Measurements from ENCODE around the gene ATM. TPM values are rescaled to one million over a fixed set of nuclear protein-coding genes. Genes with fewer than 3 reads are reported as not detected.
A peak's percentile ranks its signal among the peaks of the same experiment; 100 is the strongest.

ATM gene
- total RNA-seq, 6 experiments from 2014 or later = 42.0 to 50.5 (median 47.3) TPM

DNA sequence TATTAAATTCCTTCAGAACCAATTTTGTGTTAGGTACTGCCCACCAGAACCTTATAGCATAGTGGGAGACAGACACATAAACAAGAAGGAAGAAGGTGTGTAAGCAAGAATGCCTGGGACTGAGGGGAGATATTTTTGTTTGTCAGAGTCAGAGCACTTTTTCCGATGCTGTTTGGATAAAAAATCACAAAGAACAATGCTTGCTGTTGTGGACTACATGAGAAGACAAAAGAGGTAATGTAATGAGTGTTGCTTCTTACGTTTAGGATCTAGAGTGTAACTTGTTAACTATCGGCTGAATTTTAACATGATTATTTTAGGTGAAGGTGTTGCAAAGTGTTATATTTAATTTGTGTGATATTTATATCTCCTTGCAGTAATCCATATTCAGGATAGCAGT, 84.9 kb downstream of the ATM start:
- Mint-ChIP-seq H3K27me3 (ENCODE audit: insufficient read depth) (peaks cover 1% of the 10 kb centered on the region; the same call in 1 of the 2 replicates), H3K4me1 (ENCODE audit: low read depth) (peaks cover 2% of the 10 kb centered on the region), H3K9me3 (no peaks in the 10 kb centered on the region), H3K4me3 (no peak overlapping the region), H3K36me3 (ENCODE audit: low read depth) (peaks cover 10% of the 10 kb centered on the region), H3K27ac (no peak overlapping the region)
- no peak for TF ChIP-seq CTCF (IDR thresholded peaks at IDR 0.05)
- DNase-seq = no peak

- H3K27ac Mint-ChIP-seq = no peak overlapping the region; the same call in 1 of the 2 replicates
- no peaks in the 10 kb centered on the region for H3K9me3 Mint-ChIP-seq
- no peaks in the 10 kb centered on the region for H3K27me3 Mint-ChIP-seq (ENCODE audit: insufficient read depth)
- H3K36me3 Mint-ChIP-seq (ENCODE audit: low read depth) = peaks cover 22% of the 10 kb centered on the region
- no peak for TF ChIP-seq CTCF (IDR thresholded peaks at IDR 0.05)
- no peak overlapping the region for H3K4me3 Mint-ChIP-seq
- no peaks in the 10 kb centered on the region; the same call in 1 of the 2 replicates for H3K4me1 Mint-ChIP-seq (ENCODE audit: low read depth)
- no peak for DNase-seq
These were observed 90.6 kb downstream of the ATM start for GRCh38 chr11:108313444-108313843.

DNA sequence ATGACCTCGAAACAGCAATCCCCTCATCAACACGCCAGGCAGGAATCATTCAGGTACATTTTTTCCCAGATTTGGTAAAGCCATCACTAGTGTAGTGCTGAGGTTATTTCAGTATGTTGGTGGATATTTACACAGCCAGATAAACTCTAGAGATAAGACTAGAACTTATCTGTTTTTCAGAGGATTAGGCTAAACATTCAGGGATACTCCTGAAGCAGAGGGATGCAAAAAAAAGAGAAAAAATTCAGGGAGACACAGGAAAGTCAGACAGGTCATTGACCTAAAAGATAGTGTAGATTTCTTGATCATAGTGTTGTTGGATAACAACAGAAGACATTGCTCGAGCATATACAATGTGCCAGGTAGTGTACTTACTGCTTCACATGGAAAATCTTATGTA, 93.2 kb downstream of the ATM start:
- no peak for TF ChIP-seq CTCF (IDR thresholded peaks at IDR 0.05)
- DNase-seq = no peak
- Mint-ChIP-seq H3K4me1 (ENCODE audit: low read depth) (peaks cover 23% of the 10 kb centered on the region), H3K9me3 (no peaks in the 10 kb centered on the region), H3K27me3 (ENCODE audit: insufficient read depth) (no peaks in the 10 kb centered on the region), H3K27ac (no peak overlapping the region), H3K4me3 (no peak overlapping the region), H3K36me3 (ENCODE audit: low read depth) (peaks cover 20% of the 10 kb centered on the region)

DNA sequence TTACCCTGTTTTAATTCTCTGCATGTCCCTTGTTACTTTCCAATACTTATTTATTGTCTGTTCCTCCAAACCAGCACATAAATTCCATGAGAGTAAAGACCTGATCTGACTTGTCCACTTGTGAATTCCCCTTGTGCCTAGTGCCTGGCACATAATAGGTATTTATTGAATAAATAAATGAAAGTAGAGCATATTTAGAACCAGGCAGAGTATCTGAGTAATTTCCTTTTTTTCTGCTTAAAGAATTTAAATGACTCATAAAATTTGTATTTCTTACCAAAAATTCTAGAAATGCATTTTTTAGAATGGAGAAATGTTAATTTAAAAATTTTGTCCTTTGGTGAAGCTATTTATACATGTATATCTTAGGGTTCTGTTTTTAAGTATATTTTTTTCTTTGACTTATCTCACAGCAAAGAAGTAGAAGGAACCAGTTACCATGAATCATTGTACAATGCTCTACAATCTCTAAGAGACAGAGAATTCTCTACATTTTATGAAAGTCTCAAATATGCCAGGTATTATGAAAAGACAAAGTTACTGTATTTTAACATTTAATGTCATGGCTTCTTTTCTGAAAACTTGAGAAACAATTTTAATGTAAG, 96.8 kb downstream of the ATM start:
- peak overlapping the region; percentile 87 for H3K27ac Mint-ChIP-seq
- peaks cover 2% of the 10 kb centered on the region; the same call in 1 of the 2 replicates for H3K27me3 Mint-ChIP-seq (ENCODE audit: insufficient read depth)
- H3K9me3 Mint-ChIP-seq = no peaks in the 10 kb centered on the region
- peaks cover 25% of the 10 kb centered on the region for H3K36me3 Mint-ChIP-seq (ENCODE audit: low read depth)
- peak overlapping the region; percentile 26; the same call in 1 of the 2 replicates for H3K4me3 Mint-ChIP-seq
- no peak for TF ChIP-seq CTCF (IDR thresholded peaks at IDR 0.05)
- DNase-seq = peak; percentile 10
- H3K4me1 Mint-ChIP-seq (ENCODE audit: low read depth) = peaks cover 50% of the 10 kb centered on the region

DNA sequence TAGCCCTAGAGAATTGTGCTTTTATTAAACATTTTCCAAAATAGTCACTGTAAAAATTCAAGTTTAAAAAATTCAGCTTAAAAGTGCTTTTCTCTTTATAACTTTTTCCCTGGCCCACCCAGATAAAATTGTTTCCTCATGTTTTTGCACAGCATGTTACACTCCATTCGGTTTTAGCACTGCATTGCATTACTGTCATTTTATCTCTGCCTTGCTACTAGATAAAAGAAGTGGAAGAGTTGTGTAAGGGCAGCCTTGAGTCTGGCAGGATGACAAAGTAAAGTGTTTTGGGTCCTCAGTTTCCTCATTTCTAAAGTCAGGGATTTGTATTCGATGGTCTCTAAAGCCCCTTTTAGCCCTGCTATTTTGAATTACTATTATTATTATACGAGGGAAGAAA, 99.8 kb downstream of the ATM start:
- Mint-ChIP-seq H3K36me3 (ENCODE audit: low read depth) (peaks cover 15% of the 10 kb centered on the region; the same call in 1 of the 2 replicates), H3K4me3 (no peak overlapping the region), H3K4me1 (ENCODE audit: low read depth) (peaks cover 58% of the 10 kb centered on the region), H3K9me3 (no peaks in the 10 kb centered on the region), H3K27me3 (ENCODE audit: insufficient read depth) (peaks cover 2% of the 10 kb centered on the region; the same call in 1 of the 2 replicates), H3K27ac (no peak overlapping the region)
- no peak for DNase-seq
- no peak for TF ChIP-seq CTCF (IDR thresholded peaks at IDR 0.05)
